ENCODE results near the gene GLE1.

- TF ChIP-seq CTCF (IDR thresholded peaks at IDR 0.05; ENCODE audit: low read depth, low read length) (no peak), EZH2phosphoT487 (IDR thresholded peaks at IDR 0.05; ENCODE audit: low read depth) (no peak)
Observed at GRCh38 chr9:128473104-128473503, 31.4 kb upstream of the GLE1 start.

Measured in OCI-LY3 (cell line).